Measurements from ENCODE around the gene C18orf54.
"Not testable (repeated sequence)": the region's sequence is repeated elsewhere in the genome, so short reads cannot be mapped to it uniquely, and the experiment has no call there.

C18orf54 gene

DNA sequence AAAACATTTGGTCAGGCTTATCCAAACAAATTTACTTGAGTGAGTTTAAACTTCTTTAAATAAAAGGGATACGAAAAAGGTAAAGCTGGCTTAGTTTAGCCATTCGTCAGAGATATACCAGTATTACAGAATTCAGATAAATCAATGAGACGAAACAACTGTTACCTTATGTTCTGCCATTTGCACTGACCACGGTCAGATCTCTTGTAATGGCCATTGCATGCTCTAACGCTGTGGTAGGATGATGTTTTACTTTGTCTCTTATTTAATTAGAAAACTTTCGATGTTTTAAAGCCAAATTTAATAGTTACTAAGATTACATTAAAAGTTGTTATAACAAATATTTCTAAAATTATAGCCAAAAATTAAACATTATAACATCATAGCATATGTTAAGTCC, 1.5 kb downstream of the C18orf54 start:
- Mint-ChIP-seq H3K4me3 (peak overlapping the region; percentile 99), H3K27me3 (ENCODE audit: low read depth) (no peaks in the 10 kb centered on the region), H3K9me3 (no peaks in the 10 kb centered on the region), H3K36me3 (ENCODE audit: low read depth) (peaks cover 22% of the 10 kb centered on the region), H3K27ac (no peak overlapping the region), H3K4me1 (ENCODE audit: low read depth) (peaks cover 32% of the 10 kb centered on the region)

DNA sequence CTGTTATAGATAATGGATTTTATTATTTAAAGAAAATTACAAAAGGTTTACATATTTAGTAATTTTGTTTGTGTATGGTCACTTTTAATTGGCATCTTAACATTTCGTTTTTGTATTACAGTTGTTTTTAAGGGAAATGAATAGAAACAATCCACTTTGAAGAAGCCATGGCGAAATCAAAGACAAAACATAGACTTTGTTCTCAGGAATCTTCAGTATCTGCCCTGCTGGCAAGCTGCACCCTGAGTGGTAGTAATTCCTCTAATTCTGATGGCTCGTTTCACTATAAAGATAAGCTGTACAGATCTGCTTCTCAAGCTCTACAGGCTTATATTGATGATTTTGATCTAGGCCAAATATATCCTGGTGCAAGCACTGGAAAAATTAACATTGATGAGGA, 2.7 kb downstream of the C18orf54 start:
- no peak overlapping the region for H3K27ac Mint-ChIP-seq
- H3K4me1 Mint-ChIP-seq (ENCODE audit: low read depth): peaks cover 38% of the 10 kb centered on the region
- no peak overlapping the region for H3K4me3 Mint-ChIP-seq
- no peaks in the 10 kb centered on the region for H3K27me3 Mint-ChIP-seq (ENCODE audit: low read depth)
- no peaks in the 10 kb centered on the region for H3K9me3 Mint-ChIP-seq
- H3K36me3 Mint-ChIP-seq (ENCODE audit: low read depth): peaks cover 26% of the 10 kb centered on the region

DNA sequence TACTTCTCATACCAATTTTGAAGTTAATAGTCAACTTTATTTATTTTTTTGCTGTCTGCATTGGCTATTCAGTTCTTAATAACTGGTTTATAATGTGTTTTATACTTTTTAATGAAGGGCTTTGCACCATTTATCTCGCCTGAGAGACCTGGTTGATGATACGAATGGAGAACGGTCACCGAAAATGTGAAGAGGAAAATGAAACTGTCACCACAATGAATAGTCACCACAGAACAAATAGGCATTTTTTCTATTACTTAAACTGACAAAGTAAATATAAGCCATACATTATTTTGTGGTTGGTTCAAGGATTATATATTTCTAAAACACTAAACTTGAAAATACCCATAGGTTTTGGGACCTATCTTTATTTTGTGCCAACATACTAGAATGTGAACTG, 20.4 kb downstream of the C18orf54 start:
- H3K9me3 Mint-ChIP-seq: no peaks in the 10 kb centered on the region
- H3K27me3 Mint-ChIP-seq (ENCODE audit: low read depth): no peaks in the 10 kb centered on the region
- H3K4me1 Mint-ChIP-seq (ENCODE audit: low read depth): peaks cover 4% of the 10 kb centered on the region
- H3K4me3 Mint-ChIP-seq: no peak overlapping the region
- peaks cover 15% of the 10 kb centered on the region for H3K36me3 Mint-ChIP-seq (ENCODE audit: low read depth)
- no peak overlapping the region for H3K27ac Mint-ChIP-seq

DNA sequence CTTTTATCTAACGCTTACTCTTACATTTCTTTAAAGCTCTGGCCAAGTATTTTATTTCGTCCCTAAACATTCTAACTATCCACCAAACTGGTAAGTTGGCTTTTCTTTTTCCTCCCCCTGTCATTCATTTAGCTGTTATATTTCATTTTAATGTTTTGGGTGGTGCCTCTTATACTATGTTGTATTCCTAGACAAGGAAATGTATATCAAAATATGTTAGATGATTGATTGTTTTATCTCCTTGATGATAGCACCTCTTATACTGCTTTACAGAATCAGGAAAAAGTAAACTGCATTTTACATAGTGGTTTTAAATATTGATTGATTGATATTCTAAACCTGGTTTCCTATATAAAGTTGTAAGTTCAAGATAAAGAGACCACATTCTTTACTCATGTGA, 23.9 kb downstream of the C18orf54 start:
- Mint-ChIP-seq H3K27ac (no peak overlapping the region), H3K9me3 (no peaks in the 10 kb centered on the region), H3K4me3 (no peak overlapping the region), H3K36me3 (ENCODE audit: low read depth) (peaks cover 13% of the 10 kb centered on the region), H3K4me1 (ENCODE audit: low read depth) (peaks cover 2% of the 10 kb centered on the region), H3K27me3 (ENCODE audit: low read depth) (no peaks in the 10 kb centered on the region)

DNA sequence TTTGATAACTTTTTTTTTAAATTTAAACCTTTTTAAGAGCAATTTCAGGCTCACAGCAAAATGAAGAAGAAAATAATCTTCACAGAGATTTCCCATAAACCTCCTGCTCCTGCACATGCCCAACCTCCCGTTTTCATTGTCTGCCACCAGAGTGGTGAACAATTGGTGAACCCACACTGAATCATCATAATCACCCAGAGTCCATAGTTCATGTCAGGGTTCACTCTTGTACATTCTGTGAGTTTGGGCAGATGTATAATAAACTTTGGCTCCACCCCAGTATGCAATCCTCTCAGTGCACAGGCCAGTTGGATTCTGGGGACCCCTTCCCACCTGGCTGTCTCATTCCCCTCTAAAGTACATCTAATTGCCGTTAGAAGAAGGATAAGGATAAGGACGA, 24.4 kb downstream of the C18orf54 start:
- H3K4me3 Mint-ChIP-seq: no peak overlapping the region
- no peaks in the 10 kb centered on the region for H3K9me3 Mint-ChIP-seq
- no peaks in the 10 kb centered on the region for H3K27me3 Mint-ChIP-seq (ENCODE audit: low read depth)
- peaks cover 2% of the 10 kb centered on the region for H3K4me1 Mint-ChIP-seq (ENCODE audit: low read depth)
- peaks cover 13% of the 10 kb centered on the region for H3K36me3 Mint-ChIP-seq (ENCODE audit: low read depth)
- H3K27ac Mint-ChIP-seq: no peak overlapping the region

DNA sequence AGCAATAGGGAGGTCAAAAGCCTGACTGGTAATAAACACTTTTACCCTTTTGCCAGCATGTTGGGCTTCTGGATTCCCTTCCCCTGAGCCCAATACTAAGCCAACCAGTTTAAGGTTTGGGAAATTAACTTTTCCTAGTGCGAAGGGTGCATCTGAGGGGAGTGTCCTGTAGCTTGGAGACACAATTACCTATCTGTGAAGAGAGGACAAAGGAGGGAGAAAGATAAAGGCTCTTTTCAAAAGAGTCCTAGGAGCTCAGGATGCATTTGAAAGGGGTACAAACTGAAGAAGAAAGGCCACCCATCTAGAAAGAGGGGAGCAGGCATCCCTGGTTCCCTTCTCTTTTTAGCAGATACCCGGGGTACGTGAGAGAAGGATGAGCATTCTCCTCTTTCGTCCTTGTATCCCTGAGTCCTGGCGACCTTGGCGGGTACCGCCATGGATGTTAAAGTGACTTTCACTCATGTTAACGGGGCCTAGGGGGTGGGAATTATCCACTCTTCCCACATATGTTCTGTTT, 25.1 kb downstream of the C18orf54 start:
- no peak overlapping the region for H3K4me3 Mint-ChIP-seq
- peaks cover 2% of the 10 kb centered on the region for H3K4me1 Mint-ChIP-seq (ENCODE audit: low read depth)
- no peak overlapping the region for H3K27ac Mint-ChIP-seq
- peaks cover 13% of the 10 kb centered on the region for H3K36me3 Mint-ChIP-seq (ENCODE audit: low read depth)
- no peaks in the 10 kb centered on the region for H3K9me3 Mint-ChIP-seq
- no peaks in the 10 kb centered on the region for H3K27me3 Mint-ChIP-seq (ENCODE audit: low read depth)

DNA sequence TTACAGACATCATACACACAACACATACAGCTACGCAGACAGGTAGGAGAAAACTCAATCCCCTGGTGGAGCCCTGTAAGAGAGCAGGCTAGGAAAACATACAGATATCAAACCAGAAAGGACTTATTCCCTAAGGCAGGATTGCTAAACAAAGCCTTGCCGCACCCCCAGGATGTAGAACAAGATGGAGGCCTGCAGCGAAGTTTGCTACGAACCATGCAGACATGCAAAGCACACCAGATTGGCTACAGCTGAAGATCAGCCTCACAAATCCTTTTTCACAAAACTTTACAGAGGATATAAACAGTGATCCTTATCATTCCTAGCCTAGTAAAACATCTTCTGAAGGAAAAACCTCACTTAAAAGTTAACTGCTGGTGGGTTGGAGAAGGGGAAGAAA, 28.3 kb downstream of the C18orf54 start:
- peaks cover 22% of the 10 kb centered on the region for H3K4me1 Mint-ChIP-seq (ENCODE audit: low read depth)
- no peaks in the 10 kb centered on the region for H3K9me3 Mint-ChIP-seq
- no peak overlapping the region for H3K4me3 Mint-ChIP-seq
- H3K27ac Mint-ChIP-seq: no peak overlapping the region
- H3K36me3 Mint-ChIP-seq (ENCODE audit: low read depth): peaks cover 9% of the 10 kb centered on the region
- no peaks in the 10 kb centered on the region for H3K27me3 Mint-ChIP-seq (ENCODE audit: low read depth)

DNA sequence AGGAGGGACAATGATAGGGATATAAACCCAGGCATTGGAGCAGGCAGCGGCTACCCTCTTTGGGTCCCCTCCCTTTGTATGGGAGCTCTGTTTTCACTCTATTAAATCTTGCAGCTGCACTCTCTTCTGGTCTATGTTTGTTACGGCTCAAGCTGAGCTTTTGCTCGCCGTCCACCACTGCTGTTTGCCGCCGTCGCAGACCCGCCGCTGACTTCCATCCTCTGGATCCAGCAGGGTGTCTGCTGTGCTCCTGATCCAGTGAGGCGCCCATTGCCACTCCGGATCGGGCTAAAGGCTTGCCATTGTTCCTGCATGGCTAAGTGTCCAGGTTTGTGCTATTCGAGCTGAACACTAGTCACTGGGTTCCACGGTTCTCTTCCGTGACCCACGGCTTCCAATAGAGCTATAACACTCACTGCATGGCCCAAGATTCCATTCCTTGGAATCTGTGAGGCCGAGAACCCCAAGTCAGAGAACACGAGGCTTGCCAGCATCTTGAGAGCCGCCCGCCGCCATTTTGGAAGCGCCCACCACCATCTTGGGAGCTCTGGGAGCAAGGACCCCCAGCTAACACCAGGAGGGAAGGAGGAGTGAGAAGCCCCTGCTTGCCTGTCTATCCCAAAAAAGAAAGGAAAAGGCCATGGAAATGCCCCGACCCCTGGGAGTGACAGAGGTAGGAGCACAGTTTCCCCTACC, 29.2 kb downstream of the C18orf54 start:
- H3K4me3 Mint-ChIP-seq; H3K27ac Mint-ChIP-seq; H3K9me3 Mint-ChIP-seq; H3K27me3 Mint-ChIP-seq (ENCODE audit: low read depth); H3K36me3 Mint-ChIP-seq (ENCODE audit: low read depth): not testable (repeated sequence)
- peaks cover 24% of the 10 kb centered on the region for H3K4me1 Mint-ChIP-seq (ENCODE audit: low read depth)

DNA sequence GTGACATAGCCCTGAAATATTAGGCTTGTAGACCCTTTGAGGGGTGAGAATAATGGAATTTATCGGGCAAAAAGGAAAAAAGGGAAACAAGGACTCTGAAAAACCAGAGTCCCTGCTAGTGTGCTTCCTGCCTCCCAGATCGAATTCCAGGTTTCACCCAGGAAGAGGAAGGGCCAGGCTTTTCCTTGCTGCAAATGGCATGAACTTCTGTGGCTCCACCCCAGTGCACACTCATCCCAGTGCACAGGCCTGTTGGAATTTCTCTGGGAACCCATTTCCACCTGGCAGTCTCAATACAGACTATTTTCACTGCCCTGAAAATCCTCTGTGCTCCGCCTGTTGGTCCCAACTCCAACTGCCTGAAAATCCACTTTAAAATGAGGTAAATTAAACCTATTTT, 29.9 kb downstream of the C18orf54 start:
- no peaks in the 10 kb centered on the region for H3K36me3 Mint-ChIP-seq (ENCODE audit: low read depth)
- peaks cover 3% of the 10 kb centered on the region for H3K27me3 Mint-ChIP-seq (ENCODE audit: low read depth)
- H3K9me3 Mint-ChIP-seq: no peaks in the 10 kb centered on the region
- no peak overlapping the region for H3K27ac Mint-ChIP-seq
- H3K4me1 Mint-ChIP-seq (ENCODE audit: low read depth): peaks cover 28% of the 10 kb centered on the region
- H3K4me3 Mint-ChIP-seq: no peak overlapping the region

DNA sequence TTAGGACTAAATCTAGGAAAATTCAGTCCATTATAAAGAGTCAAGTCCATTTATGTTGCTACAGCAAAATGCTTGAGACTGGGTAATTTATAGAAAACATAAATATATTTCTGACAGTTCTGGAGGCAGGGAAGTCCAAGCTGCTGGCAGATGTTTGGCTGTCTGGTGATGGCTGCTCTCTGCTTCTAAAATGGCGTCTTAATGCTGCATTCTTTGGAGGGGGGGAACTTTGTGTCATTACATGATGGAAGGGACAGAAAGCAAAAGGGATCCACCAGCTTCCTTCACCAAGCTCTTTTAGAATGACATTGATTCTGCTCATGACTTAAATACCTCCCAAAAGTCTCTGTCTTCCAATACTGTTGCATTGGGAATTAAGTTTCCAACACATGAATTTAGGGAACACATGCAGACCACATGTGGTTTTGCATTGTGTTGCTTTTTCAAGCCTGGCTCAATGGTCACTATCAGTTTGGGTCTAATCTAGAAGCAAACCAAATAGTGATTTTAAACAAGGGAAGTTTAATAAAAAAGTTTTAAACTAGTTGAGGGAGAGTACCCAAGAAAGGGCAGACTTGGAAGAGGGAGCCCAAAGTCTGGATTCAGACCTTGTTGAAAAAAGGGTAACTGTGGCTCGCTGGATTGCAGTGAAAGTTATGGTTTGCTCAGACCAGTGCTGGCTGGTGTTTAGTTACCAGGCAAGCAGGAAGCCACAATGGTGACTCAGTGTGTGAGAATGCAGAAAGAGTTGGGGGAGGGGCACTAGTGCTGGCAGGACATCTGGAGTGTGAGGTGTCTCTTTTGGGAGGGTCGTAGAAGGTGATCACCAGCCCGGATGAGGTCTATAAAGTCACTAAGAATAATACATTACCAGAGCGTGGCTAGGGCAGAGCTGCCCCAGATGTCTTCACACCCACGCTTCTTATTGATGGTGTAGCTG, 30.8 kb downstream of the C18orf54 start:
- peaks cover 3% of the 10 kb centered on the region for H3K27me3 Mint-ChIP-seq (ENCODE audit: low read depth)
- no peaks in the 10 kb centered on the region for H3K9me3 Mint-ChIP-seq
- no peak overlapping the region for H3K27ac Mint-ChIP-seq
- H3K4me1 Mint-ChIP-seq (ENCODE audit: low read depth): peaks cover 29% of the 10 kb centered on the region
- no peaks in the 10 kb centered on the region for H3K36me3 Mint-ChIP-seq (ENCODE audit: low read depth)
- no peak overlapping the region for H3K4me3 Mint-ChIP-seq

DNA sequence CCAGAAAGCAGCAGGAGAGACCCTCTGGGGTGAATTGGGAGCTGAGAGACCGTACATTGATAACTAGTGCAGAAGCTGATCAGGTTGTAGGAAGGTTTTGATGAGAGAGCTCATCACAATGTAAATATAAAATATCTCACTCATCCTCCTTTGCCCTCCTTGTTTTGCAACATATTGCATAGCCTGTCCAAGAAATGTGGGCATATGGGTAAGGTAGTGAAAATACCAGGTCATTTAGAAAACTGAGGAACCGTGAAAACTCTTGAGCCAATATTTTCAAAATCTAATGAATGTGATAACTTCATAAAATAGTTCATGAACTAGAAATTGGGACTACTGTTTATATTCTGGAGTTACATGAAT, 31.4 kb downstream of the C18orf54 start:
- Mint-ChIP-seq H3K36me3 (ENCODE audit: low read depth) (no peaks in the 10 kb centered on the region), H3K9me3 (no peaks in the 10 kb centered on the region), H3K27ac (no peak overlapping the region), H3K27me3 (ENCODE audit: low read depth) (peaks cover 3% of the 10 kb centered on the region), H3K4me1 (ENCODE audit: low read depth) (peaks cover 29% of the 10 kb centered on the region), H3K4me3 (no peak overlapping the region)

DNA sequence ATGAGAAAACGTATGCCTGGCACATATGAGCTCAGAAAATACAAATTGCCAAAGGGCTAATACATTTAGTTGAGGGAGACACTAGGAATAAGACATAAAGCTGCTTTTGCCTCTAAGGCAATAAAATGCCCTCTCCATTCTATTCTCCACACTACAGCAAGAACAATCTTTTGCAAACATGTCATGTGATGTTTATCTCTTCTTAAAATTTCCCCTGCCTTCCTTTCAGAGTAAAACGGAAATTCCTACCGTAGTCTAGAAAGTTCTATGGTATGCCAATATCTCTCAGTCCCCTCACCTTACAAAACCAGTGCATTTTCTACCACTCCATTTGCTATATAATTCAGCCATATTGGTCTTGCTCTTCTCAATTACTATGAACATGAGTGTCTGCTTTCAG, 33.1 kb downstream of the C18orf54 start:
- Mint-ChIP-seq H3K4me3 (no peak overlapping the region), H3K4me1 (ENCODE audit: low read depth) (peaks cover 29% of the 10 kb centered on the region), H3K9me3 (no peaks in the 10 kb centered on the region), H3K36me3 (ENCODE audit: low read depth) (no peaks in the 10 kb centered on the region), H3K27me3 (ENCODE audit: low read depth) (peaks cover 4% of the 10 kb centered on the region), H3K27ac (no peak overlapping the region)

DNA sequence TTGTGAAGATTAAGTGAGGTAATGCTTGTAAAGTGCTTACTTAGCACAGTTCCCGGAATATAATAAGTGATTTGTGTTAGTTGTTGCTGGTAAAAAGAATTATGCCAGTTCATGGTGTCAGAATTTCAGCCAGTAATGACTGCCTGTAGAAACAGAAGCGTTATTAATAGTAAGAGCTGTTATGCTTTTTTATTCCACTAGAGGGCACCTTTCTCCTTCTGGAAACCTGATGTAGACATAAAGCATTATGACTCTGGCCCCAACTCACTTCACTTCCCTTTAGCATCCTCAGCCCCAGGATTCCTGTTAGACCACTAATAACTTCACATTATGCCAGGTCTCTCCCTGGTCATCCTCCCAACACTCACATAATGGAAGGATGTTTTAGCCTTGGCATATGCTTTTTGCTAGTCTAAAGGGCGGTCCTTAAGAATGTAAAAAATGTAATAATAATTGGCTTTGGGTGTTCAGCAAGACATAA, 34.9 kb downstream of the C18orf54 start:
- Mint-ChIP-seq H3K36me3 (ENCODE audit: low read depth) (no peaks in the 10 kb centered on the region), H3K27ac (no peak overlapping the region), H3K4me1 (ENCODE audit: low read depth) (peaks cover 29% of the 10 kb centered on the region), H3K4me3 (no peak overlapping the region), H3K27me3 (ENCODE audit: low read depth) (peaks cover 6% of the 10 kb centered on the region), H3K9me3 (no peaks in the 10 kb centered on the region)

DNA sequence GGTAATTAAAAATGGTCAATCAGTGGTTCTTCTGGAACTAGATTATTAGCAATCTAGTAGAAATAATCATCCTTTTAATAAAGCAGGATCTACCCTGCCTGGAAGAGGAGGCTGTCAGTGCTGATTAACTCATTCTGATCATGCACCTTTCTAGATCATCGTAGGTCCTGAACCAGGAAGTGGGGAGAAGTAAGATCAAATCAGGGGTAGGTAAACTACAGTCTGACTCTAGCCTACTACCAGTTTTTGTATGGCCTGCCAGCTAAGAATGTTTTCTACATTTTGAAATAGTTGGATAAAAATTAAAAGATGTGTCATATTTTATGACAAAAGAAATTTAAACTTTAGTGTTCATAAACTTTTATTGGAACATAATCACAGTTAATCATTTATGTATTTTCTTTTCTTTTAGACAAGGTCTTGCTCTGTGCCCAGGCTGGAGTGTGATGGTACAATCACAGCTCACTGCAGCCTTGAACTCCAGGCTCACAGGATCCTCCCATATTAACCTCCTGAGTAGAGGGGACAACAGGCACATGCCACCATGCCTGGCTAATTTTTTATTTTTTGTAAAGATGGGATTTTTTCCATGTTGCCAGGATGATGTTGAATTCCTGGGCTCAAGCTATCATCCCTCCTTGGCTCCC, 36.1 kb downstream of the C18orf54 start:
- H3K27ac Mint-ChIP-seq: no peak overlapping the region
- peaks cover 9% of the 10 kb centered on the region for H3K27me3 Mint-ChIP-seq (ENCODE audit: low read depth)
- H3K4me3 Mint-ChIP-seq: no peak overlapping the region
- H3K36me3 Mint-ChIP-seq (ENCODE audit: low read depth): no peaks in the 10 kb centered on the region
- no peaks in the 10 kb centered on the region for H3K9me3 Mint-ChIP-seq
- peaks cover 22% of the 10 kb centered on the region for H3K4me1 Mint-ChIP-seq (ENCODE audit: low read depth)

Measured in T-helper 1 cell treated with Interleukin-12 subunit alpha and Interleukin-12 subunit beta and Interleukin-4 antibody, amounts not matched to agents 30 μg/mL and 1 μg/mL, for 36 hours (primary cell).